ENCODE measurements around the gene C8G.
A peak's percentile ranks its signal among the peaks of the same experiment; 100 is the strongest.

C8G gene

DNA sequence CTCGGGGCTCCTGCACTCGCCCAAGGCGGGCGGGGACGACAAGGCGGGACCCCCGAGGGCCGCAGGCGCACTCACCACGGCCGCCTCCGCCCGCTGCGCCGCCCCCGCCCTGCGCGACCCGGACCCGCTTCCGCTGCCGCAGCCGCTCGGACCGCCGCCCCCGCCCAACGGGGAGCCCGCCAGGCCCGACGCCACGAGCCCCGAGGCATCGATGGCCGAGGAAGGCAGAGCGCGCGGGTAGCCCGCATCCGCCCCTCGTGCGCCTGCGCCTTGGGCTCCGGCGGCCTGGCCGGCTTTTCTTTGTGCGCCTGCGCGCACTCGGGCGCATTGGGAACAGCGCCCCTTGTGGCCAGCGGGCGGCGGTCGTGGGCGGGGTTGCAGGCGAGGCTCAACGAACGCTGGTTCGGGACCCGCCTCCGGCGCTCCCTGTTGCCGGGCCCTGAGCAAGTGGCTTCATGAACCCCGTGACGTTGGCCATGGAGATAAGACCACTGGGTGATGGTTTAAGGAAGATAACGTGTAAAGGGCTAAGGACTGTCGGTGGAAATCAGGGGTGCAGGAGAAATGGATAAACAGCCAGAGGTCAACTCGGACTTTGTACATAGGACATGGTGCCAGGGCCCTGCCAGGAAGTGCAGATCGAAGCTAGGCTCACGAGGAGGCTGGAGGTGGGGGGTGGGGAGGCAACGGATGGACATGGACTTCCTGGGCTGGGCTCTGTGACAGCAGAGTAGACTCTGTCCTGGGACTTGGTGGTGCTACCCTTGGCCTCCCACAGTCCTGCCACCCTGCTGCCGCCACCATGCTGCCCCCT, at the start of gene C8G, which contains the start of gene FBXW5:
Gene C8G, plus strand, starts transcription at position 725 of the 814 bp plus-strand sequence. Its CDS starts 78 bp downstream, at position 803.
Gene FBXW5, minus strand, starts transcription at position 220 of the 814 bp plus-strand sequence. CDS start 655 bp downstream, outside the sequence.
- DNase-seq, result peak; percentile 81

- DNase-seq, result no peak
Measured at GRCh38 chr9:136896027-136896426, 49.0 kb upstream of the C8G start.

GRCh38 chr9:136898483-136899100, 46.5 kb upstream of the C8G start:
- DNase-seq, result no peak

- DNase-seq, result no peak
Measured at GRCh38 chr9:136899196-136899595, 45.8 kb upstream of the C8G start.

GRCh38 chr9:136900556-136900955, 44.5 kb upstream of the C8G start:
- no peak for DNase-seq

DNA sequence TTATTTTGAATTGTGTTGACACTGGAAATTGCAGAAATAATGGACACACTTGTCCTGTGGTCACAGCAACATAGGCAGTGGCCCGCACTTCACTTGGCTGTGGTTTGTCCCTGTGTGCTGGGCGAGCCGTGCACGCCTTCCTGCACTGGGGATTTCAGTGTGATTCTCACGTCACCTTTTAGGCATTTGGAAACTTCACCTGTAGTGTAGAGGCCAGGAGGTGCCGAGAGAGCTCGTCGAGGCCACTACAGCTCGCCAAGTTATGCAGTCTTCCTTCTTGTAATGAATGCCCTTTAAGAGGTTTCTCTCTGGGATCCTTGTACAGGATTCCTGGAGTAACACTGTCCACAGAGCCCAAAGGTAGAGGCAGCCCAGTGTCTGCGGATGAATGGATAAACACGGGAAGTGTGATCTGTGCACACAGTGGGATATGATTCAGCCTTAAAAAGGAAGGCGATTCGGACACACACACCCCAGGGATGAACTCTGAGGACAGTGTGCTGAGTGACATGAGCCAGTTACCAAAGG, 44.0 kb upstream of the C8G start:
- DNase-seq, result no peak

GRCh38 chr9:136901516-136902258, 43.4 kb upstream of the C8G start:
- no peak for DNase-seq

GRCh38 chr9:136902259-136902821, 42.7 kb upstream of the C8G start:
- DNase-seq, result no peak

GRCh38 chr9:136903041-136903554, 41.9 kb upstream of the C8G start:
- no peak for DNase-seq

DNA sequence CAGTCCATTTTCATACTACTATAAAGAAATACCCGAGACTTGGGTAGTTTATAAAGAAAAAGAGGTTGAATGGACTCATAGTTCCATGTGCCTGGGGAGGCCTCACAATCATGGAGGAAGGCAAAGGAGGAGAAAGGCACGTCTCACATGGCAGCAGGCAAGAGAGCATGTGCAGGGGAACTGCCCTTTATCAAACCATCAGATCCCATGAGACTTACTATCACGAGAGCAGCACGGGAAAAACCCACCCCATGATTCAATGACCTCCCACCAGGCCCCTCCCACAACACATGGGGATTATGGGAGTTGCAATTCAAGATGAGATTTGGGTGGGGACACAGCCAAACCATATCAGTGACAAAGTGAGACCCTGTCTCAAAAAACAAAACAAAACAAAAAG, 38.8 kb upstream of the C8G start:
- DNase-seq, result no peak

DNA sequence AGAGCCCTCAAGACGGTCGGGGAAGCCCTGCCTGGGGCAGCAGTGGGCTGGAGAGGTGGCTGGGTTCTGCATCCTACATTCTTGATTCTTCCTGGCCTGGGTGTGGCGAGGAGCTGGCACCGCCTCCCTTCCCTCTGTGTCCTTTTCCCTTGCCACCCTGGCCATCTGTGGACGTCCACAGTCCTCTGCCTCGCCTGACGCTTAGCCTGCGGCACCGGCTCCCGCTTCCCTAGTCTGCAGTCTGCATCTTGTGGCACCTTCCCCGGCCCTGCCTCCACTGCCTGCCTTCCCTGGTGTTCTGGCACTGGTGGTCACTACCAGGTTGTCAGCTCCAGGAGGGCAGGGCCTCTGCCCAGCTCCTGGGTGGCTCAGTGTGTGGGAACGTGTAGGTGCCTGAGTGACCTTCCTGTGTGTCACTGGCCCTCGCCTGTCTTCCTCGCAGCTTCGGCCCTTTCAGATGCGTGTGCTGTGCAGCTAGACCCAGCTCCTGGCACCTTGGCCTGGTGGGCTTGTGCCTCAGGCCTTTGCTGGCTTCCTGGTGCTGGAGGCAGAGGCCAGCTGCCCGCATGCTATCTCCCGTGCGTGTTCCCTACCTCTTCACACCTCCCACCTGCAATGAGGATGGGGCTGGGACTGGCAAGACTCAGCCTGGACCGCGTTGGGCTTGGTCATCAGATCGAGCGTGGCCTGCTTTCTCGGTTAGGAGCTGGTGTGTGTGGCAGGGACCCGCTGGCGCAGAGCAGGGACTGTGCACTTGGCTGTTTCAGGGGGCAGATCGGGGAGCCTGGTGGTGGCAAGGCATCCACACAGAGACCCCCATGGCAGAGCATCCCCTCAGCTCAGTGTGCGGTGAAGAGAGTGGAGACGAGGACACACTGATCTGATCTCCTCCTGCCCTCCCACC, 37.8 kb upstream of the C8G start:
- DNase-seq, result no peak

DNA sequence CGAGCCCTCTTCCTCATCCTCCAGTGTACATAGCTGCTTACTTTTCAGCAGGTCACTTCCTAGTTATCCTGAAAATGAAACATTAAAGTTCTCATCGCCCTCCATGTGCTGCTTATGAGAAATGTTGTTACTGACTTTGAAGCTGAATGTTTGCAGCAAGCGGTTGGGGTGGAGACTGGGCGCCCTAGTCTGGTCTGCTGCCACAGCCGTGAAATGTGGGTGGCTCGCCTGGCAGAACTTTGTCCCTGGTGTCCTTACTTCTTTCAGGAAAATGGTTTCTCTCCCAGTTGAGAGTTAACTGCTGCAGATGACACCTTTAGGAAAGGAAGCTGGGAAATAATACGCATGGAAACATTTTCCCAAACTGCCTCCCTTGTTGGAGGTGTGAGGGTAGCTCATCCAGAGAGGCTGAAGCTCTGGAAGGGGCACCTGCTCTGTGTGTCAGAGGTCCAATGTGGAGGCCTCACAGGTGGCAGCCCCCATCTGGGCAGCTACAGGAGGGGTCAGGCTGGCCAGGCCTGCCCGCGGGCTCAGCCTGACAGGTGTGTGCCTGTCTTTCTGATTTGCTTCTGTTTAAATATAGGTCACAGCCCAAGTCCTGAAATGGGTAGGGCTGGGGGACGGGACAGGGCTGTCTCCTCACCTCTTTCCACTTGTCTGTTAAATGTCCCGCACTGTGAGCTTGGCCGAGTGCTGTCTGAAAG, 34.7 kb upstream of the C8G start:
- no peak for DNase-seq

DNA sequence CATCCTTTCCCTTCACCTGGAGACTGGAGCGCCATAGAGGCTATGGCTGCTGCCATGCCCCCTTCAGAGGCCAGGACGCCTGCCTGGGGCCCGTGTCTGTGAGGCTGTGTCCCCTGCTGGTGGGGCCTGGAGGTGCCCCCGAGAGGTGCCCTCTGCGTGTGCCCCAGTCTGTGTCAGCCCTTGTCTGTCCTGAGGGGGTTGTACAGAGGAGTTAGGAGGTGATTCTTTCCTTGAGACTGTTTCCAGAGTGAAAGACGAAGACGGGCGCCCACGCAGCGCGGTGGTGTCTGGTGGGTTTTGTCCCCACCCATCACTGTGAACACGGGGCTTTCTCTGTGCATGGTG, 34.2 kb upstream of the C8G start:
- DNase-seq, result no peak

- DNase-seq, result no peak
Measured at GRCh38 chr9:136913701-136914438, 31.2 kb upstream of the C8G start.

GRCh38 chr9:136915632-136916329, 29.3 kb upstream of the C8G start:
- no peak for DNase-seq

GRCh38 chr9:136916330-136917184, 28.5 kb upstream of the C8G start:
- no peak for DNase-seq

- DNase-seq, result no peak
Measured at GRCh38 chr9:136917902-136918301, 27.1 kb upstream of the C8G start.

DNA sequence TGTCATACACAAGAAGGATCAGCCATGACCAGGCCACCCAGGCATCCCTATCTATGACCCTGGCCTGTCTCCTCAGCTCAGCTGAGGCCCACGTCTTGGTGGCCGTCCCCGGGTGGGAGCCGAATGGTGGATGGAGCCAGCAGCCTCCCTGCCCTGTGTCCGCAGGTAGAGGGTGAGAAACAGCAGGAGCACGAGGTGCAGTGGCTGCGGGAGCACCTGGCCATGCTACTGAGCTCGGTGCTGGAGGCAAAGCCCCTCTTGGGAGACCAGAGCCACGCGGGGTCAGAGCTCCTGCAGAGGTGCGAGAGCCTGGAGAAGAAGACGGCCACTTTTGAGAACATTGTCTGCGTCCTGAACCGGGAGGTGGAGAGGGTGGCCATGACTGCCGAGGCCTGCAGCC, 25.0 kb upstream of the C8G start:
- DNase-seq, result no peak

DNA sequence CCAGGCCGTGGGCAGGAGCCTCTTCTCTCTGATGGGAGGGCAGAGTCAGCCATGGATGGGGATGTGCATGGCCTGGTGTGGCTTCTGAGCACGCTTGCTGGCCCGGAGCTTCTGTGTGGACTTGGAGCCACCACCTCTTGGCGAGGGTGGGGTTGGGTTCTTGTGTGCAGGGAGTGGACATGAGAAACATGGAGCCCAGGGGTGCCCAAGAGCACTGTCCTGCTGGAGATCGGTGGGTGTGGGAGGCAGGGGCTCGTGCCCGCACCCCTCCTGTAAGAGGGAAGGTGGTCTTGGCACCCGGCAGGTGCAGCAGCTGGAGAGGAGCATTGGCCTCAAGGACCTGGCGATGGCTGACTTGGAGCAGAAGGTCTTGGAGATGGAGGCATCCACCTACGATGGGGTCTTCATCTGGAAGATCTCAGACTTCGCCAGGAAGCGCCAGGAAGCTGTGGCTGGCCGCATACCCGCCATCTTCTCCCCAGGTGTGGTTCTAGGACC, 24.3 kb upstream of the C8G start:
- no peak for DNase-seq
